ENCODE results near the gene PRPF6. TPM values are rescaled to one million over a fixed set of nuclear protein-coding genes. Genes with fewer than 3 reads are reported as not detected.

PRPF6 gene
- total and polyA plus RNA-seq, 2 of the 13 experiments (the other 11 are each of a cell fraction or from before 2014, with no cell fraction given) = 63.7 to 101 TPM

DNA sequence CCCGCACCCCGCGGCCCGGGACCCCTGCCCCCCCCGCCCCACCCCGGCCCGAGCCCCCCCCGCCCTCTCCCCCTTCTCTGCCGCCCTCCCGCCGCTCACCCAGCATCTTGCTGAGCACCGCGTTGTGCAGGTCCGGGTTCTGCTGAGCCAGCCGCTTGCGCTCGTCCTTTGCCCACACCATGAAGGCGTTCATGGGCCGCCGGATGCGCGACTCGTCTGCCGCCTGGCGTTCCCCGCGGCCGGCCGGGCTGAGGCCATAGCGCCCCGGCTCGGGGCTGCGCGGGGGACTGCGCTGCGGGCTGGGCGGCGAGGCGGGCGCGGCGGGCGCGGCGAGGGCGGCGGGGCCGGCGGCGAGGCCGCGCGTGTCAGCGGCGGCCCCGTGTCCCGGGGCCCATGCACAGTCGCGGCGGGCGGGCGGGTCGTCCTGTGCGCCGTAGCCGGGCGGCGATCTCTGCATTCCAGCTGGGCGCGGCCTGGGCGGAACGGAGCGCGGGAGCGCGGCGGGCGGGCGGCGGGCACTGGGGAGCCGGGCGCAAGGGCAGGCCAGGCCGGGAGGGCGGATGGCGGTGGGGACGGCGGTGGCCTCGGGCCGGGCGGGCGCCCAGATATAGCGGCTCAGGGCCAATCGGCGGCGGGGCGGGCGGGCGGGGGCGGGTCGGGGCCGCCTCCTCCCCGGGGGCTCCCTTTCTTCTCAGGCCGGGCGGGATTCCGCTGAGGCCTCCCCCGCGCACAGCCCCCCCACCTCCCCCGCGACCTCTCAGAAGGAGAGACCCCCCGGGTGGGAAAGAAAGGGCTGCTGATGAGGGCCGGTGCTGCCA is 68.3 kb downstream of the PRPF6 start, which contains the start of gene SOX18 (continued):
- TF ChIP-seq, protein P1, sequence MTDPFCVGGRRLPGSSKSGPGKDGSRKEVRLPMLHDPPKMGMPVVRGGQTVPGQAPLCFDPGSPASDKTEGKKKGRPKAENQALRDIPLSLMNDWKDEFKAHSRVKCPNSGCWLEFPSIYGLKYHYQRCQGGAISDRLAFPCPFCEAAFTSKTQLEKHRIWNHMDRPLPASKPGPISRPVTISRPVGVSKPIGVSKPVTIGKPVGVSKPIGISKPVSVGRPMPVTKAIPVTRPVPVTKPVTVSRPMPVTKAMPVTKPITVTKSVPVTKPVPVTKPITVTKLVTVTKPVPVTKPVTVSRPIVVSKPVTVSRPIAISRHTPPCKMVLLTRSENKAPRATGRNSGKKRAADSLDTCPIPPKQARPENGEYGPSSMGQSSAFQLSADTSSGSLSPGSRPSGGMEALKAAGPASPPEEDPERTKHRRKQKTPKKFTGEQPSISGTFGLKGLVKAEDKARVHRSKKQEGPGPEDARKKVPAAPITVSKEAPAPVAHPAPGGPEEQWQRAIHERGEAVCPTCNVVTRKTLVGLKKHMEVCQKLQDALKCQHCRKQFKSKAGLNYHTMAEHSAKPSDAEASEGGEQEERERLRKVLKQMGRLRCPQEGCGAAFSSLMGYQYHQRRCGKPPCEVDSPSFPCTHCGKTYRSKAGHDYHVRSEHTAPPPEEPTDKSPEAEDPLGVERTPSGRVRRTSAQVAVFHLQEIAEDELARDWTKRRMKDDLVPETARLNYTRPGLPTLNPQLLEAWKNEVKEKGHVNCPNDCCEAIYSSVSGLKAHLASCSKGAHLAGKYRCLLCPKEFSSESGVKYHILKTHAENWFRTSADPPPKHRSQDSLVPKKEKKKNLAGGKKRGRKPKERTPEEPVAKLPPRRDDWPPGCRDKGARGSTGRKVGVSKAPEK (CRISPR knock-in tag; IDR thresholded peaks at IDR 0.05; ENCODE audit: borderline replicate concordance) = no peak
- TF ChIP-seq ZNF430 (CRISPR knock-in tag; IDR thresholded peaks at IDR 0.05) (no peak; the same call in 1 of the 2 replicates), REL (CRISPR knock-in tag; conservative IDR thresholded peaks at IDR 0.05) (no peak), JUNB (CRISPR knock-in tag; IDR thresholded peaks at IDR 0.05; ENCODE audit: borderline replicate concordance) (no peak), PHF21A (CRISPR knock-in tag; IDR thresholded peaks at IDR 0.05) (no peak; the same call in 1 of the 2 replicates), SMARCC2 (IDR thresholded peaks at IDR 0.05) (no peak), ZNF775 (CRISPR knock-in tag; IDR thresholded peaks at IDR 0.05; ENCODE audit: borderline replicate concordance) (no peak), ZNF841 (CRISPR knock-in tag; IDR thresholded peaks at IDR 0.05; ENCODE audit: borderline replicate concordance) (no peak), MAFK (conservative IDR thresholded peaks at IDR 0.05 in 1 of 2, IDR thresholded peaks at IDR 0.05 in 1 of 2; ENCODE audit: low read length in 2 of 2) (peak; percentile 27 to 29; a peak in 1 of 4 replicates), DNMT3B (CRISPR knock-in tag; conservative IDR thresholded peaks at IDR 0.05) (no peak), ZNF331 (CRISPR knock-in tag; IDR thresholded peaks at IDR 0.05) (peak; percentile 45; the same call in 1 of the 2 replicates), TBX3 (IDR thresholded peaks at IDR 0.05; ENCODE audit: borderline replicate concordance) (no peak), ZNF12 (CRISPR knock-in tag; IDR thresholded peaks at IDR 0.05) (no peak), NR2F6 (IDR thresholded peaks at IDR 0.05) (no peak), NR2F6 (CRISPR knock-in tag; IDR thresholded peaks at IDR 0.05) (0 out of 2 replicates have a peak, but pooled peaks have one; percentile 31), ZC3H4 (CRISPR knock-in tag; IDR thresholded peaks at IDR 0.05; ENCODE audit: borderline replicate concordance) (no peak), PHF8 (CRISPR knock-in tag; IDR thresholded peaks at IDR 0.05) (peak; percentile 30; the same call in 1 of the 2 replicates)
- TF ChIP-seq, protein P2, sequence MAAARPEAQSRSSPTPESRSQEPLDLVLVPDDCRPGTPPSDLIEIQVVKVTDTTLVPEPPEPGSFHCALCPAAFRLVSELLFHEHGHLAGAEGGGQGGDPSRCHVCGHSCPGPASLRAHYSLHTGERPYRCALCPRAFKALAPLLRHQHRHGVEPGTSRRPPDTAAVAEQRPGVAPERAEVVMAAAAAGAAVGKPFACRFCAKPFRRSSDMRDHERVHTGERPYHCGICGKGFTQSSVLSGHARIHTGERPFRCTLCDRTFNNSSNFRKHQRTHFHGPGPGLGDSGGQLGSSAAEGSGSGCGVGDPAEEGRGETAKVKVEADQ (CRISPR knock-in tag; IDR thresholded peaks at IDR 0.05; ENCODE audit: borderline replicate concordance) = no peak
- TF ChIP-seq, protein P3, sequence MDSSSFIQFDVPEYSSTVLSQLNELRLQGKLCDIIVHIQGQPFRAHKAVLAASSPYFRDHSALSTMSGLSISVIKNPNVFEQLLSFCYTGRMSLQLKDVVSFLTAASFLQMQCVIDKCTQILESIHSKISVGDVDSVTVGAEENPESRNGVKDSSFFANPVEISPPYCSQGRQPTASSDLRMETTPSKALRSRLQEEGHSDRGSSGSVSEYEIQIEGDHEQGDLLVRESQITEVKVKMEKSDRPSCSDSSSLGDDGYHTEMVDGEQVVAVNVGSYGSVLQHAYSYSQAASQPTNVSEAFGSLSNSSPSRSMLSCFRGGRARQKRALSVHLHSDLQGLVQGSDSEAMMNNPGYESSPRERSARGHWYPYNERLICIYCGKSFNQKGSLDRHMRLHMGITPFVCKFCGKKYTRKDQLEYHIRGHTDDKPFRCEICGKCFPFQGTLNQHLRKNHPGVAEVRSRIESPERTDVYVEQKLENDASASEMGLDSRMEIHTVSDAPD (CRISPR knock-in tag; IDR thresholded peaks at IDR 0.05) = no peak
- TF ChIP-seq, protein P4, sequence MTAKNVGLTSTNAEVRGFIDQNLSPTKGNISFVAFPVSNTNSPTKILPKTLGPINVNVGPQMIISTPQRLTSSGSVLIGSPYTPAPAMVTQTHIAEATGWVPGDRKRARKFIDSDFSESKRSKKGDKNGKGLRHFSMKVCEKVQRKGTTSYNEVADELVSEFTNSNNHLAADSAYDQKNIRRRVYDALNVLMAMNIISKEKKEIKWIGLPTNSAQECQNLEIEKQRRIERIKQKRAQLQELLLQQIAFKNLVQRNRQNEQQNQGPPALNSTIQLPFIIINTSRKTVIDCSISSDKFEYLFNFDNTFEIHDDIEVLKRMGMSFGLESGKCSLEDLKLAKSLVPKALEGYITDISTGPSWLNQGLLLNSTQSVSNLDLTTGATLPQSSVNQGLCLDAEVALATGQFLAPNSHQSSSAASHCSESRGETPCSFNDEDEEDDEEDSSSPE (CRISPR knock-in tag; IDR thresholded peaks at IDR 0.05) = no peak
- TF ChIP-seq, protein P5, sequence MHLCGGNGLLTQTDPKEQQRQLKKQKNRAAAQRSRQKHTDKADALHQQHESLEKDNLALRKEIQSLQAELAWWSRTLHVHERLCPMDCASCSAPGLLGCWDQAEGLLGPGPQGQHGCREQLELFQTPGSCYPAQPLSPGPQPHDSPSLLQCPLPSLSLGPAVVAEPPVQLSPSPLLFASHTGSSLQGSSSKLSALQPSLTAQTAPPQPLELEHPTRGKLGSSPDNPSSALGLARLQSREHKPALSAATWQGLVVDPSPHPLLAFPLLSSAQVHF (CRISPR knock-in tag; IDR thresholded peaks at IDR 0.05) = no peak

Measured in HepG2 (cell line).